ENCODE measurements around the gene MYLK. TPM values are rescaled to one million over a fixed set of nuclear protein-coding genes. Genes with fewer than 3 reads are reported as not detected.

Gene MYLK
- total RNA-seq, 1 donor from 2014 or later = 196 TPM

GRCh38 chr3:123798550-123798949 is 85.6 kb downstream of the MYLK start:
- no peak for TF ChIP-seq CTCF (IDR thresholded peaks at IDR 0.05)
- Histone ChIP-seq H3K36me3 (peaks cover 0 to 5% of the 10 kb centered on the region in 2 donors), H3K27me3 (no peaks in the 10 kb centered on the region), H3K9me3 (no peaks in the 10 kb centered on the region), H3K4me3 (no peak overlapping the region), H3K4me1 (peaks cover 4 to 21% of the 10 kb centered on the region in 2 donors), H3K27ac (peak overlapping the region; percentile 54 to 74)
- DNase-seq (ENCODE audit: low spot score in 2 of 2) = no peak
- intact Hi-C loops (cut with DNase I) = no loop called here

DNA sequence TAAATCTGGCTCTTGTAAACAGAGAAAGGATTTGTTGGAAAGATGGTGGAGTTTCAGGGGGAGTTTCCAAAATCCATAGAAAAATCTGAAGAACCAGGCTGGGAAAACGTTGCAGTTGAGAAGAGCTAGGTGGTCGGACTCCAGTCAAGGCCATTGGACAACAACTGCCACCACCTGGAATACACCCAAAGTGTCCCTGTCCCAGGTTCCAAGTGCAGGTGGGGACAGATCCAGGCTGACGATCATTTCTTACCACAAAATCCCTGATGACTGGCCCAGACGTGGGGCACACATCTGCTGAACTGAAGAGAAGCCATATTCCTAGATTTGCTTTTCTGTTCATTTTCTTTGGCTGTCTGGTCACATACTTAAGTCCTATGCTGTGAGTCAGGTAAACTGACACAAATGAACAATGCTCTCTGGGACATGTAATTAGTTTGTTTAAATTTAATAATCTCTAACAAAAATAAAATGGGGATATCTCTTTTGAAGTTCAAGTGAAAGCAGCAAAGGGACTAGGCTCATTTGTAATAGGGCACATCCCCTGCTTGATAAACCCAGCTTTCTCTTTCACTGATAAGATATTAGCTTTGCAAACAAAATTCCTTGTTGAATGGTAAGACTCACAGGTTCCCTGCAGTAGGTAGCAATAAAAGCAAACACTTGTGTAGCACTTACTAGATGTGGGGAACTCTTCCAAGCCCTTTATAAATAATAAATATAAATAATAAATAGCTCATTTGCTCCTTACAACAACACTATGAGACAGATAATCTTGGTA is 88.5 kb downstream of the MYLK start:
- TF ChIP-seq CTCF (IDR thresholded peaks at IDR 0.05) = no peak
- Histone ChIP-seq H3K27me3 (no peaks in the 10 kb centered on the region), H3K27ac (peak overlapping the region; percentile 9 to 53), H3K9me3 (no peaks in the 10 kb centered on the region), H3K4me1 (peaks cover 4 to 18% of the 10 kb centered on the region in 2 donors), H3K36me3 (peaks cover 0 to 5% of the 10 kb centered on the region in 2 donors), H3K4me3 (no peak overlapping the region)
- DNase-seq (ENCODE audit: low spot score in 2 of 2) = no peak
- intact Hi-C loops (cut with DNase I) = no loop called here

GRCh38 chr3:123793425-123793824 is 90.7 kb downstream of the MYLK start:
- Histone ChIP-seq H3K27me3 (no peaks in the 10 kb centered on the region), H3K36me3 (peaks cover 0 to 14% of the 10 kb centered on the region in 2 donors), H3K9me3 (no peaks in the 10 kb centered on the region), H3K4me3 (no peak overlapping the region), H3K4me1 (peaks cover 0 to 15% of the 10 kb centered on the region in 2 donors), H3K27ac (peak overlapping the region in 1 of 2 donors; percentile 34)
- no peak for TF ChIP-seq CTCF (IDR thresholded peaks at IDR 0.05)
- intact Hi-C loops (cut with DNase I) = no loop called here
- peak in 1 of 2 donors; percentile 37 for DNase-seq (ENCODE audit: low spot score in 2 of 2)

DNA sequence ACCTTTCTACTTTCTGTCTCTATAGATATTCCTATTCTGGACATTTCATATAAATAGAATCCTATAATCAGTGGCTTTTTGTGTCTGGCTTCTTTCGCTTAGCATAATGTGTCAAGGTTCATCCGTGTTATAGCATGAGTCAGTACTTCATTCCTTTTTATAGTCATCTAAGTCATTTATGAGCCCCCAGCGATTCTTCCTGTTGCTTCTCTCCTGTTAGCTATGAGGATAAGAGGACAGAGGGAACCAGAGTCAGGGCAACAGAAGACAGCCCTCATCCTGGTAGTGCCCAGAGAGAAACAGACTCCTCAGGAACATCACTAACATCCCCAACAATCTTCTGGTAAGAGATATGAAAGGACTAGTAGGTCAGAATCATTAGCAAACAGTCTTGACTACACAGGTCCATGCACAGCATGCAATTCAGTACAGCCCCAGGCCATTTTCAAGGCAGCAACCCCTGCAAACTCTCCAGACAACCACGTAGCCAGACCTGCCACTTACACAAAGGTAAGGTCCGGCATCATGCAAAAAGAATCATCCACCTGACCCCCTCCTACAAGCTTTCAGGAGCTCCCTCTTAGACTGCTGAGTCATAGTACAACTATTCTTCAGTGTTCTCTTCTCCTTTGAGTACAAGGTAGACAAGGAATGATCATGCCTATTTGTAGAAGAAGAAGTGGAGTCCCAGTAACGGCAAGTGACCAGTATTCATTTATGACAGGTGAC is 91.5 kb downstream of the MYLK start:
- no peak for TF ChIP-seq CTCF (IDR thresholded peaks at IDR 0.05)
- Histone ChIP-seq H3K9me3 (no peaks in the 10 kb centered on the region), H3K27me3 (no peaks in the 10 kb centered on the region), H3K36me3 (peaks cover 4 to 14% of the 10 kb centered on the region in 2 donors), H3K4me1 (peaks cover 0 to 15% of the 10 kb centered on the region in 2 donors), H3K27ac (peak overlapping the region in 1 of 2 donors; percentile 20), H3K4me3 (no peak overlapping the region)
- intact Hi-C loops (cut with DNase I) = no loop called here
- peak in 1 of 2 donors; percentile 42 for DNase-seq (ENCODE audit: low spot score in 2 of 2)

DNA sequence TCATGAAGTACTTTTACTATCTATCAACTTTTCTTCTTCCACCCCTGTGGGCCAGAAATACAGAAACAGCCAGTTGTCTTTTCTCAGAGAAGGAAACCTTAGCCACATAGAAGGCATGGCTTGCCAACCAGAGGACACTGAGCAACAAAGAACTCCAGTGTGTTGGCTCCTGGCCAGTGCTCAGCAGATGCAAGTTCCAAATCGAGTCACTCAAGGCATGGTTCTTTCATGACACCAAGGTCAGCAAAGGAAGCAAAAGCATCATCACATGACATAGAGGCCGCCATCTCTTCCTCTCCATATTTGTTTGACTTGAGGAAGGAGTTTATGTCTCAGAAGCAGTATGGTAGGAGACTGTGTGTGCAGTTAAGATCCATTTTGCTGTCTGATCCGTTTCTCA is 92.2 kb downstream of the MYLK start:
- no peaks in the 10 kb centered on the region for H3K27me3 ChIP-seq
- peak overlapping the region in 1 of 2 donors; percentile 20 for H3K27ac ChIP-seq
- H3K36me3 ChIP-seq = peaks cover 10 to 14% of the 10 kb centered on the region in 2 donors
- H3K9me3 ChIP-seq = no peaks in the 10 kb centered on the region
- peak in 1 of 2 donors; percentile 63 for DNase-seq (ENCODE audit: low spot score in 2 of 2)
- H3K4me1 ChIP-seq = peaks cover 0 to 15% of the 10 kb centered on the region in 2 donors
- H3K4me3 ChIP-seq = no peak overlapping the region
- intact Hi-C loops (cut with DNase I) = no loop called here
- TF ChIP-seq CTCF (IDR thresholded peaks at IDR 0.05) = no peak

Data from ascending aorta (tissue), 2 donors.